Islet of Langerhans (tissue), 1 donor: ENCODE results near the gene SETD2.
"Not testable (repeated sequence)": the region's sequence is repeated elsewhere in the genome, so short reads cannot be mapped to it uniquely, and the experiment has no call there.

ENCODE experiments used
- FAIRE-seq: peaks from one replicate; lab custom pipeline; 2011; peaks lifted over from hg19 to GRCh38; lab: Jason Lieb, UNC

Gene SETD2

DNA sequence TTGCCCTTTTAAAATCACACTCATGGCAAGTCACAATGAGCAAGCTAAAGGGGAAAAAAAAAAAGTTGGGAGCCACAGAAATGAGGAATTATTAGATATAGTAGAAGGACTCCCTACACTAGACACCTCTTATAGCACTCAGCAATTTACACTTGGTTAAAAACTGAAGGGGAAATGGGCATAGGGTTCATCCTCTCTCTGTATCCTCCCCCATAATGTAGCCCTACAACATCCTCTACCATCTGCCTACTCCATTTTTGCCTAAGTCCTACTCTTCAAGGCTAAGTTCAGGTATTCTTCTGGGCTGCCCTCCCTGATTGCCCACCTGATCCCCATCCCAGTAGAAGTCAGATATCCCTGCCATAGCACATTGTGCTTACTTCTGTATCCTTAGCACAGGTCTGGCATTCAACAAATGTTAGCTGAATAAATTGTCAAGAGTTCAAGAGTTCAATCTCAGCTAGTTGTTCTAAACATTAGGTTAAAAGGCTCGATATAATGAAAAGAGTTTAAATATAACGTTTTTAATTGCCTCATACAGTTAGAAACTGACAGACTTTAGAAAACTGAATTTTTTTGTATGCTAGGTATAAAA lies 14.5 kb downstream of the SETD2 start:
- FAIRE-seq: no peak

DNA sequence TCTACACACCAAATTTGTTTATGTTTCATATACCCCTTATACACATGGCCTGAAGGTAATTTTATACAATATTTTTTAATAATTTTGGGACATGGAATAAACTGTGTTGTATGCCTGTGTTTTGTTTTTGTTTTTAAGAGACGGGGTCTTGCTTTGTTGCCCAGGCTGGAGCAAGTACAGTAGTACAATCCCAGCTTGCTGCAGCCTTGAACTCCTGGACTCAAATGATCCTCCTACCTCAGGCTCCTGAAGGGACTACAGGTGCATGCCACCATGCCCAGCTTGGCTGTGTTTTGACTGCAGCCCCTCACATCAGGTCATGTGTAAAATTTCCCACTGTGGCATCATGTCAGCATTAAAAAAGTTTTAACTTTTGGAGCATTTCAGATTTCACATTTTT lies 18.6 kb downstream of the SETD2 start:
- no peak for FAIRE-seq

DNA sequence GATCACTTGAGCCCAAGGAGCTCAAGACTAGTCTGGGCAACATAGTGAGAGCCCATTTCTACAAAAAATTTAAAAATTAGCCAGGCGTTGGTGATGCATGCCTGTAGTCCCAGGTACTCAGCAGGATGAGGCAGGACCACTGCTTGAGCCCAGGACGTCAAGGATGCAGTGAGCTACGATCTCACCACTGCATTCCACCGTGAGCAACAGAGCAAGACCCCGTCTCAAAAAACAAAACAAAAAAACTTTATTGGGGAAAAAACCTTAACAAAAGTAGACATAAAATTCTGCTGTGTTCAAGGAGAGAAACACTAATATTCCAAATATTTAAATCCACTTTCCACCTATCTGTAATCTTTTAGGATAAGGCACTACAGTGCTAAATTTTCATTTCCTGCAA lies 20.8 kb downstream of the SETD2 start:
- no peak for FAIRE-seq

DNA sequence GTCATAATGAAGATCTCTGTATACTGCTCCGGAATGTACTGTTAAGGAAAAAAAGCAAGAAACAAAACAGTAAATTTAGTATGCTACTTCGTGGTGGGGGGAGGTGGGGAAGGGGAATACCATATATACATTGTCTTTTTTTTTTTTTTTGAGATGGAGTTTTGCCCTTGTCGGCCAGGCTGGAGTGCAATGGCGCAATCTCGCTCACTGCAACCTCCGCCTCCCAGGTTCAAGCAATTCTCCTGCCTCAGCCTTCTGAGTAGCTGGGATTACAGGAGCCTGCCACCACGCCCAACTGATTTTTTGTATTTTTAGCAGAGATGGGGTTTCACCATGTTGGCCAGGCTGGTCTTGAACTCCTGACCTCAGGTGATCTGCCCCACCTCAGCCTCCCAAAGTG lies 21.4 kb downstream of the SETD2 start:
- not testable (repeated sequence) for FAIRE-seq

DNA sequence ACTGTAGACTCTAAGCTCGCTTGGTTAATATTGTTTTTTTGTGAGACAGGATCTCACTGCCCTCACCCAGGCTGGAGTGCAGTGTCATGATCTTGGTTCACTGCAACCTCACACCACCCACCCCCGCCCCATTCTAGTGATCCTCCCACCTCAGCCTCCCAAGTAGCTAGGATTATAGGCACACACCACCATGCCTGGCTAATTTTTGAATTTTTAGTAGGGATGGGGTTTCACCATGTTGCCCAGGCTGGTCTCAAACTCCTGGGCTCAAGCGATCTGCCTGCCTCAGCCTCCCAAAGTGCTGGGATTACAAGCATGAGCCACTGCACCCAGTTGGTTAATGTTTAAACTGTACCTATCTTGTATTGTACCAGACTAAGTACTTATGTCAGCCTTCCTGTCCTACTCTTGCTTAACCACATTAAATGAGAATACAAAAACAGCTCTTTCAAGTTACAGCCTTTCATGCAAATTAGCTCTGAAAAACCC lies 22.9 kb downstream of the SETD2 start:
- peak; percentile 55 for FAIRE-seq

DNA sequence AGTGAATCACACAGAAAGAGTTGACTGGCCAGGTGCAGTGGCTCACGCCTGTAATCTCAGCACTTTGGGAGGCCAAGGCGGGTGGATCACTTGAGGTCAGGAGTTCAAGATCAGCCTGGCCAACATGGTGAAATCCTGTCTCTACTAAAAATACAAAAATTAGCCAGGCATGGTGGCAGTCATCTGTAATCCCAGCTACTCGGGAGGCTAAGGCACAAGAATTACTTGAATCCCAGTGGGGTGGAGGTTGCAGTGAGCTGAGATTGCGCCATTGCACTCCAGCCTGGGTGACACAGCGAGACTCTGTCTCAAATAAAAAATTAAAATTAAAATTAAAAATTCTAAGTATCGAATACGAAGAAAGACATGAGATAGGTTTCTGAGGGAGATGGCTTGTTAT lies 23.4 kb downstream of the SETD2 start:
- FAIRE-seq: not testable (repeated sequence)

DNA sequence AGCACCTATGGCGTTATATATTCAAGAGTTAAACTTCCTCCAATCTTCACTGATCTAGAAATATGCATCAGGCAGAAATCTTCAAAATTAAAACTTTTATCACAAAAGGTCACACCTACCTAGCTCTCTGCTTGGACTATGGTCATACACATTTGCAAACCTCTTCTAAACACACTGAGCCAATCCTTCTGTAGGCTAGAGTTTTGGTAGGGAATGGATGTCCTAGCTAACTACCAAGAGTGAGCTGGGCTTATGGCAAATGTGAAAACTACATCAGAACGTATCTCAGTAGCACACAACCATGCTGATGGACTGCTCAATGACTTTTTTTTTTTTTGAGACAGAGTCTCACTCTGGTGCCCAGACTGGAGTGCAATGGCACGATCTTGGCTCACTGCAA lies 29.6 kb downstream of the SETD2 start:
- no peak for FAIRE-seq

DNA sequence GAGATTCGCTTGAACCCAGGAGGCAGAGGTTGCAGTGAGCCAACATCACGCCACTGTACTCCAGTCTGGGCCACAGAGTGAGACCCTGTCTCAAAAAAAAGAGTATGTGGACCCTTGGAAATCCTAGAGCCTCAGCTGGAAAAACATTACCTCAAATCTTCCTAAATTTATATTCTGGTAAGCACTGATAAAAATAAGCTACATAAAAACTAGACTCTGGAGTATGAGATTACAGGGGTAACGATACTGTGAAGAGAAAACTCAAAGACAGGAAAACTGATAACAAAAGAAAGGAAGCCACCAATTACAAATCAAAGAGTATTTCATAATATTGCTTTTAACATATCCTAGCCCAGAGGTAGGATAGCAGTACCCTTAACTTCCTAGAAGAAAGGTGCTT lies 30.3 kb downstream of the SETD2 start:
- no peak for FAIRE-seq

DNA sequence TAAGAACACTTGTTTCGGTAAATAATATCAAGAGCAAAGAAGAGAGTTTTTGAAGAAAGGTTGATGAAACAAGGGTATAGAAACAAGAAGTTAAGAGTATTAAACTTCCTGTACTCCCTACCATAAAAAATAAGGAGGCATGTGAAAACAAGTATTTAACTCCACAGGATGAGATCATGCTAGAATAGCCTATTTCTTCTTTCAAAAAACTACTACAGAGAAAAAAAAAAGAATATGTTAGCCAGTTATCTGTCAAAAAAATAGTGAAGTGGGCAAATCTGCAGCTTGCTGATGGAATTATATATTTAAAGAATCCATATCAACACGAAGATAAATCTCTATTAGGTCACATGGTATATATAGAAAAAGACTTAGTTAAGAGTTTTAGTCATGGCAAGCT lies 33.4 kb downstream of the SETD2 start:
- FAIRE-seq: peak; percentile 27

DNA sequence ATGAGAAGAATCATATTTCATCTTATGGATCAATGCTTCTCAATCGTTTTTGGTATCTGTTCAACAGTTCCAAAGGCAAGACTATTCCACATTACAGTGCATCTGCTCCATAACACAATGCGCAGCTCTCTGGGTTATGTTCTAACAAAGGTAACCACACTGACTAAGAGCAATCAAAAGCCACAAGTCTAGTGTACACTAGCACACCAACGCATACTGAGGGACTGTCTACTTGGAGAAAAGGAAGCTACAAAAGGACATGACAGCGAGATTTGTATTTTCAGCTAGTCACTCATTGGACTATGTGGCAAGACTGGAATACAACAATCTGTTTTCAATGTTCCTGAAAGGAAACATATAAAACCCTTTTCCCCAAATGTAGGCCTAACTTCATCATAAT lies 35.8 kb downstream of the SETD2 start:
- no peak for FAIRE-seq

DNA sequence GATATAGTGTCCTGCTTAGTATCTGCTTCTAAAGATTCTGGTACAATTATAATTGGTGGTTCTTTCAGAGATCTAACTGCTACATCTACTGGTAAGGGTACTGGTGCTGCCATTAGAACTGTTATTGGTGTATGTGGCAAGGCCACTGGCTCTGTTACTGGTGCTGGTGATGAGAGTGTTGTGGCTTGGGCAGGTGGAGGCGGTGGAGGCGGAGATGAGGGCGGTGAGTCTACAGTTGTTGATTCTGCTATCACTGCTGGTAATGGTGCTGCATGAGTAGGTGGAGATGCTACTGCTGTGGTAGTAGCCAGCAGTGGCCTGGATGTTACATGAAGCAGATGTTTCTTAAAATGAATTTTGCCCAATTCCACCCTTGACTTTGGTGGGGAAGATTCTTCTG lies 40.1 kb downstream of the SETD2 start:
- no peak for FAIRE-seq

DNA sequence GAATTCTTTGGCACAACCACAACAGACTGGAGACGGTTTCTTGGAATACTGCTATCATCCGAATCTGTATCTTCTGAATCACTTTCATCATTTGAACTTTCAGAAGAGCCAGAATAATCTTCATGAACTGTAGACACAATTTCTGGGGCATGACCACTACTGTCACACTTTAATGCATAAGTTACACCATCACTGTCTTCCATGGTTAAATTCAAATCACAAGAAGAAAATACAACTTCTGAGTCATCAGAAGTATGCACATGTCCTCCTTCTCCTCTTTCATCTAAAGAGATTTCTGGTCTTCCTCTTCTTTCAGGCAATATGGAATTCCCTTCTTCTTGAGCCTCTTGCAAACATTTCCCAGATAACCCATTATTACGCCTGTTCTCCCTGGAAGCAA lies 42.5 kb downstream of the SETD2 start:
- no peak for FAIRE-seq

DNA sequence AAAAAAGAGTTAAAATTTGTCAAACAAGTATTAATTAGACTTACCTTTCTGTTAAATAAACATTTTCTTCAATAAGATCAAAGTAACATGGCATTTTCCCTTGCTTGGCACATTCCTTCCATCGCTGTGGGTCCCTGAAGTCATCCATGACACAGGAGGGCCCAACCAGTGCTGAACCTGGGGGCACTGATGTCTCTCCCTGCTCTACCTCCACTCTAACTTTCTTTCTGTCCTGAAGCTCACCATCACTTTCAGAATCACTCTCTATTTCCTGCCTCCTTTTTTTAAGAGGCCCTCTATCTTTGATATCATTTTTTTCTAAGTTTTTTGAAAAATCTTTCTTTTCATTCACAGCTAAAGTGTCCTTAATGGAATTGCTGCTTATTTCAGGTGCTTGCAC lies 43.8 kb downstream of the SETD2 start:
- no peak for FAIRE-seq

DNA sequence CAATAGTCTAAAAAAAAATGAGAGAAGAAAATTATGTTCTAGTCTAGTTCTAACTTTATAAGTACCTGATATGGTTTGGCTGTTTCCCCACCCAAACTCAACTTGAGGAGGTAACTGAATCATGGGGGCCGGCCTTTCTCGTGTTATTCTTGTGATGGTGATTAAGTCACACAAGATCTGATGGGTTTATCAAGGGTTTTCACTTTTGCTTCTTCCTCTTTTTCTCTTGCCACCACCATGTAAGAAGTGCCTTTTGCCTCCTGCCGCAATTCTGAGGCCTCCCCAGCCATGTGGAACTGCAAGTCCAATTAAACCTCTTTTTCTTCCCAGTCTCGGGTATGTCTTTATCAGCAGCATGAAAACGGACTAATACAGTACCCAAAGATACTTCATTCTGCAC lies 44.5 kb downstream of the SETD2 start:
- FAIRE-seq: not testable (repeated sequence)

DNA sequence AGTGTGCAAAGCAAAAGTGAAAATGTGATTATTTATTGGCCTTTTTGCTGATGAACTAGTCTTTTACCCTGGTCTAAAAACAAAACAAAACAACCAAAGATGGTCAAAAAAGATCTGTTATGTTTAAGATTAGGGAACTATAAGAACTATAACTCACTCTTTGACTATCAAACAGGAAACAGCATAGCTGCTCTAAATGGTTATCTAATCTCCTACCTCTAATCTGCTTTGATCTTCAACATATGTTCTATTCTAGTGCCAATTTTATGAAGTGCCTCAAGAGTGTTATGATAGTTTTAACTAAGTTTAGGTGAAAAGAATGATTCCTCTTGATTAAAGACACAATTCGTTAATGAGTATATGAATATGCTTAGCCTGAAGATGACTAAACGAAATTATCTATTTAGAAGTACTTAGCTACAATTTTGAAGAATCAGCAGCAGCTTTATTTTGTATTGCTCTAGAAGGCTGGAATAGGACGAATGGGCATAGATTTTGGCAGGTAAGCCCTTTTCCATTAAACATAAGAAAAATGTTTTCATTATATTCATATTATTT lies 46.0 kb downstream of the SETD2 start:
- no peak for FAIRE-seq

DNA sequence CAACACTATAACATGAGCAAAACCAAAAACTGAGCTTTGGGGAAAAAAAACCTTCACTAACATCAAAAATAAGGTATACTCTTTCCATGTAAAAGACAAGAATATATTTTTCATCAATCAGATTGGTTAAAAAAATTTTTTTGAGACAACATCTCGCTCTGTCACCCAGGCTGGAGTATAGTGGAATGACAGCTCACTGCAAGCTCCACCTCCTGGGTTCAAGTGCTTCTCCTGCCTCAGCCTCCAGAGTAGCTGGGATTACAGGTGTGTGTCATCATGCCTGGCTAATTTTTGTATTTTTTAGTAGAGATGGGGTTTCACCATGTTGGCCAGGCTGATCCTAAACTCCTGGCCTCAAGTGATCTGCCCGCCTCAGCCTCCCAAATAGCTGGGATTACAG lies 48.4 kb downstream of the SETD2 start:
- not testable (repeated sequence) for FAIRE-seq

DNA sequence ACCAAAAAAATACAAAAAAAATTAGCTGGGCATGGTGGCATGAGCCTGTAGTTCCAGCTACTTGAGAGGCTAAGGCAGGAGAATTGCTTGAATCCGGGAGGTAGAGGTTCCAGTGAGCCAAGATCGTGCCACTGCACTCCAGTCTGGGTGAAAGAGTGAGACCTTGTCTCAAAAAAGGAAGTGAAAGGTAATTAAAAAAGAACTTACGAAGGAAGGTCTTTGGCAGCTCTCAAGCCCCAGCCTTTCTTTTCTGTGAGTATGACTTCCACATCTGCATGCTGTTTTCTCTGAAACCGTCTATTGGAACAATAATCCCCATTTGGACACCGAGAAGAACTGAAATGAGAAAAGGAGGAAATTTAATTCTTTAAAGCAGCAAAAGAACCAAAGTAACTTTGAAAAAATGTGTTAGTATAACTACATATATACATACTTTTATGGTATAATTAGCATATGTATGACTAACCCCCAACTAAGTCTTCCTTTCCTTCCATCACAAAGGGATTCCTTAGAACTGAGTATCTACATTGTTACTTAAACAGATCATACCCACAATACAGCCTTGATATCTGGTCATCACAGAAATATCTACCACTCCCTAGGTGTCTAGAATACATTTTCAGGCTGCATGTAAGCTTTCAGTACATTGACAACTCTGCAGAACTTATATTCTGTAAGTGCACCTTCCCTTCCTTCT lies 50.1 kb downstream of the SETD2 start:
- no peak for FAIRE-seq

DNA sequence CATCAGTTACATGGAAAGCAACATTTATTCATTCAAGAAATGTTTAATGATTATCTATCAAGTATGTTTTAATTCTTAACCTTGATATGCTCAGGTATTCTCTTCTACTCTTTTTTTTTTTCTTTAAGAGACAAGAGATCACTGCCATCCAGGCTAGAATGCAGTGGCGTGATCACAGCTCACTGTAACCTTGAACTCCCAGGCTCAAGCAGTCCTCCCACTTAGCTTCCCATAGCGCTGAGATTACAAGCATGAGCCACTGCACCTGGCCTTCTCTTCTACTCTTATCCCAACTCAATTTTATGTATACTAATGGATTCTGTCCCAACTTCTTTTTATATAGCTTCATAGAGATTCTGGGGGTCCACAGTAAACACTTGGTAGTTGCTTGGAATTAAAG lies 50.9 kb downstream of the SETD2 start:
- no peak for FAIRE-seq

DNA sequence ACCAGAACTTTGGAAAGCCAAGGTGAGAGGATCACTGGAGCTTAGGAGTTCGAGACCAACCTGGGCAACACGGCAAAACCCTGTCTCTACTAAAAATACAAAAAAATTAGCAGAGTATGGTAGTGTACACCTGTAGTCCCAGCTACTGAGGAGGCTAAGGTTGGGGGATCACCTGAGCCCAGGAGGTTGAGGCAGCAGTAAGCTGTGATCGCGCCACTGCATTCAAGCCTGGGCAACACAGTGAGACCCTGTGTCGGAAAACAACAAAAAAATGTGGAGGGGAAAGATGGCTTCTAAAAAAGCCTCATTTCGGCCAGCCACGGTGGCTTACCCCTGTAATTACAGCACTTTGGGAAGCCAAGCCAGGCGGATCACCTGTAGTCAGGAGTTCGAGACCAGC lies 54.5 kb downstream of the SETD2 start:
- no peak for FAIRE-seq

DNA sequence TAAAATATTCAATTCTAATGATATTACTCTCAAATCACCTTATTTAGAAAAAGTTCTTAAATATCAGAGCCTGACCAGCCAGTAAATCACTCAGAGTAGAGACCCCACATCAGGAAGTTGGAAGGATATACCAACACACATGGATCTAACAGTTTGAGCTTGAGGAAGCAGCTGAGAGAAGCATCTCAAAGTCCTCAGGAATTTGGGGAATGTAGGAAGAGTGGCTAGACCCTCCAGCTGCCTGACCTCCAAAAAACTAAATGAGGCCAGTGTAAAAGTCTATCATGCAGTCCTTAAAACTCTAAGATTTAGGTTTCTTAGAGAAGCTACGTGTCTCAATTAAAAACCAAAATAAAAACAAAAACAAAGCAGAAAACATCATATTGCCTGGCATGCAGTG lies 55.4 kb downstream of the SETD2 start:
- FAIRE-seq: no peak

DNA sequence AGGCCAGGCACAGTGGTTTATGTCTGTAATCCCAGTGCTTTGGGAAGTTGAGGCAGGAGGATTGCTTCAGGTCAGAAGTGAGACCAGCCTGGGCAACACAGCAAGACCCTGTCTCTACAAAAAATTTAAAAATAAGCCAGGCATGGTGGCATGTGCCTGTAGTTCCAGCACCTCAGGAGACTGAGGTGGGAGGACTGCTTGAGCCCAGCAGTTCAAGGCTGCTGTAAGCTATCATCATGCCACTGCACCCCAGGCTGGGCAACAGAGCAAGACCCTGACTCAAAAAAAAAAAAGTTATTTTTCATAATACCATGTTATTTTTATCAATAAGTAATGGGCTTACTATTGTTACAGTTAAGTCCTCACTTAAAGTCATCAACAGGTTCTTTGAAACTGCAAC lies 59.7 kb downstream of the SETD2 start:
- FAIRE-seq: no peak

DNA sequence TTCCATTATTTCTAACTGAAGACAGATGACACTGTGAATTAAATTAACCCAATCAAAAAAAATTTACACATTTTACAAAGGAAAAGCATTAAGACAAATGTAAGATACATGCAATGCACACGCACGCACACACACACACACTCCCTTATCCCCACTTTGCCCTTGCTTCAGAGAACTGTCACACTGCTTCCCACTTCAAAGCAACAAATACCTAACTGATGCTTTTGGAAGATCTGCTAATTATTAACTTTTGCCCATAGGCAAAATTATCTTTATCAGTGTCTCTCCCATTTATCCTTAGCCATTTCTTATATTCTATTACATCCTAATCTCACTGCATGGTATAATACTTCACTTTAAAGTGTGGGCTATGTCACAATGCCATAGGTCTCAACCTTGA lies 60.3 kb downstream of the SETD2 start:
- no peak for FAIRE-seq

DNA sequence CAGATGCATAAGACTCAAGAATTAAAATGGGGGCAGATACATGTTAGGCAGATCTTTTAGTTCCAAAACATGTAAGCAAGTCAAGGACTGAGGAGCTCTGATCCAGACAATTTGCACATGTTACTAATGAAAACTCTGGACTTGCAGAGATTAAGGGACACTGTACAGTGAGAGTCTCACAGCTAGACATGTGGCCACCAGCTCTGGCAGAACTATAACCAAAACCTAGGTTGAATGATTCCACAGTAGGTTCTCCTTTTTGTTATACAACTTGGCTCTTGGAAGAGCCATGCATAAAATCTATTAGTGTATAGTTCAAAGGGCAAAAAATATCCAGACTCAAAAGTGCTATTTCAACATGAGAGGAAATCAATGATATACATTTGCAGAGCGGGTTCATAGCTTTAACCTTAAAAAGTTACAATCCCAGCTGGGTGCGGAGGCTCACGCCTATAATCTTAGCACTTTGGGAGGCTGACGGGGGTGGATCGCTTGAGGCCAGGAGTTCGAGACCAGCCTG lies 61.8 kb downstream of the SETD2 start:
- FAIRE-seq: no peak

DNA sequence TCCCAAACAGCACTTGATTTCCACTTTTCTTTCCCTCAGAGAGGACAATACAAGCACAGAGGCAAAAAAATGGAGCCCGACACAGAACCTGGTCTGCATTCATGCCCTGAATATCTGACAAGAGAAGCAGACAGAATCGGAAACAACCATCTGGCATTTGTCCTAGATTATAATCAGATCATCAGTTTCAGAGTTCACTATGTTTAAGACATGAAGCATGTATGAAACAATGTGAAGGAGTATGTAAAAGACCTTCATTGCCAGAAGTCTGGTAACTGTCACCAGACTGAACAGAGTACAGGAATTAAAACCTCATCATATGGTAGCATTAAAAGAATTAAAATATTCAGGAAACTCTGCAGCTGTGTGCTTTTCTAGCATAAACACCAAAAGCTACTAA lies 65.0 kb downstream of the SETD2 start:
- no peak for FAIRE-seq
